OCI-LY7 (cell line): Measurements from ENCODE around the gene WDR7.

ENCODE experiments used
- EZH2phosphoT487 ChIP-seq: fragments of 200-600 bp; sonication (generic); IDR thresholded peaks from 2 replicates; pipeline ENCODE4 v1.6.1; 2018; ENCODE audit warnings: low read depth, borderline replicate concordance, mild to moderate bottlenecking, mixed run types, antibody characterized with exemption, low read length, moderate library complexity, mixed read lengths
- TF ChIP-seq, protein P1 (sequence below): fragments of 200-600 bp; sonication (generic); conservative IDR thresholded peaks from 2 replicates; pipeline ENCODE4 v1.5.1; 2014; ENCODE audit warnings: mild to moderate bottlenecking, antibody characterized with exemption, low read length, moderate library complexity, mixed read lengths

DNA sequence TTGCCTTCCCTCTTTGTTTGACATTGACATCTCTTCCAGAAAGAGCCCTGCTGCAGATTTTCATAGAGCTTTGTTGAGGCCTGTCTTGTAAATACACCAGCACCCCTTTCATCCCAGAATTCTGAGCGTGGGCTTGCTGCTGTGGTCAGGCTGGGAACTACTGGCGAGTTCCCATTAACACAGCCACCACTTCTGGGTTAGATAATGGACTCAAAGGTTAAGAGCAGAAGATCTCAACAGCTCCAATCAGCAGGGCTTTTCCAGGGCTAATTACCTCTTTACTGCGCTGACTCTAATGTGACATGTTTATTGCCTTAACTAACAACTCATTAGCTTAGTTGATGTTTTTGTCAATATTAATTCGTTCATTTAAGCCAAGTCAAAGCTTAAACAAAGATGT, 259.8 kb downstream of the WDR7 start:
- TF ChIP-seq, protein P1, sequence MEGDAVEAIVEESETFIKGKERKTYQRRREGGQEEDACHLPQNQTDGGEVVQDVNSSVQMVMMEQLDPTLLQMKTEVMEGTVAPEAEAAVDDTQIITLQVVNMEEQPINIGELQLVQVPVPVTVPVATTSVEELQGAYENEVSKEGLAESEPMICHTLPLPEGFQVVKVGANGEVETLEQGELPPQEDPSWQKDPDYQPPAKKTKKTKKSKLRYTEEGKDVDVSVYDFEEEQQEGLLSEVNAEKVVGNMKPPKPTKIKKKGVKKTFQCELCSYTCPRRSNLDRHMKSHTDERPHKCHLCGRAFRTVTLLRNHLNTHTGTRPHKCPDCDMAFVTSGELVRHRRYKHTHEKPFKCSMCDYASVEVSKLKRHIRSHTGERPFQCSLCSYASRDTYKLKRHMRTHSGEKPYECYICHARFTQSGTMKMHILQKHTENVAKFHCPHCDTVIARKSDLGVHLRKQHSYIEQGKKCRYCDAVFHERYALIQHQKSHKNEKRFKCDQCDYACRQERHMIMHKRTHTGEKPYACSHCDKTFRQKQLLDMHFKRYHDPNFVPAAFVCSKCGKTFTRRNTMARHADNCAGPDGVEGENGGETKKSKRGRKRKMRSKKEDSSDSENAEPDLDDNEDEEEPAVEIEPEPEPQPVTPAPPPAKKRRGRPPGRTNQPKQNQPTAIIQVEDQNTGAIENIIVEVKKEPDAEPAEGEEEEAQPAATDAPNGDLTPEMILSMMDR, result no peak
- TF ChIP-seq EZH2phosphoT487, result no peak
